Heart left ventricle (tissue), 13 donors: ENCODE results near the gene TTLL10.

Source experiments
- POLR2A ChIP-seq, 2 donors: fragments of 450-650 bp; IDR thresholded peaks; one replicate each; pipeline ENCODE4 v1.6.1; 2017; ENCODE audit warnings: antibody characterized with exemption in 2 of 2, mild to moderate bottlenecking in 2 of 2, moderate library complexity in 2 of 2
- TF ChIP-seq, protein P1 (sequence below), 12 donors: fragments of 200-600 bp; sonication (generic) in 4 of 12; IDR thresholded peaks; one replicate each; pipeline versions ENCODE4 v1.5.0 to v1.8.0; 2018 to 2022; ENCODE audit warnings: antibody characterized with exemption in 12 of 12, mild to moderate bottlenecking in 5 of 12
- donor health status: ischemic (EF 13 %, LVEDD 7.1; RV severe dilation, severe dysfunction).
- donor health status: DM: no; HTN: yes; CAD: no.
- donor health status: DM: no; HTN: no; CAD: no.
- donor health status: ischemic (EF 25% LVEDD 6.9; RV normal size, moderate dysfunction).
- donor health status: ischemic (EF 25% LVEDD 5.7; RV mildly dilated, moderate dysfunction).
- donor health status: ischemic (EF 35%, LVEDD 5.7; RV mildly dilated, moderate dysfunction).
- donor health status: nonischemic (EF 11% LVEDD 7.7; RV severe dilation, severe dysfunction).
- donor health status: DM: yes; HTN: yes; CAD: no.
- donor health status: PGD.
- donor health status: ischemic (EF 29% LVEDD 5.4; RV normal size, mild dysfunction).
- donor health status: nonischemic (EF 23%, LVEDD 6.1; RV moderate dilation, normal function).

DNA sequence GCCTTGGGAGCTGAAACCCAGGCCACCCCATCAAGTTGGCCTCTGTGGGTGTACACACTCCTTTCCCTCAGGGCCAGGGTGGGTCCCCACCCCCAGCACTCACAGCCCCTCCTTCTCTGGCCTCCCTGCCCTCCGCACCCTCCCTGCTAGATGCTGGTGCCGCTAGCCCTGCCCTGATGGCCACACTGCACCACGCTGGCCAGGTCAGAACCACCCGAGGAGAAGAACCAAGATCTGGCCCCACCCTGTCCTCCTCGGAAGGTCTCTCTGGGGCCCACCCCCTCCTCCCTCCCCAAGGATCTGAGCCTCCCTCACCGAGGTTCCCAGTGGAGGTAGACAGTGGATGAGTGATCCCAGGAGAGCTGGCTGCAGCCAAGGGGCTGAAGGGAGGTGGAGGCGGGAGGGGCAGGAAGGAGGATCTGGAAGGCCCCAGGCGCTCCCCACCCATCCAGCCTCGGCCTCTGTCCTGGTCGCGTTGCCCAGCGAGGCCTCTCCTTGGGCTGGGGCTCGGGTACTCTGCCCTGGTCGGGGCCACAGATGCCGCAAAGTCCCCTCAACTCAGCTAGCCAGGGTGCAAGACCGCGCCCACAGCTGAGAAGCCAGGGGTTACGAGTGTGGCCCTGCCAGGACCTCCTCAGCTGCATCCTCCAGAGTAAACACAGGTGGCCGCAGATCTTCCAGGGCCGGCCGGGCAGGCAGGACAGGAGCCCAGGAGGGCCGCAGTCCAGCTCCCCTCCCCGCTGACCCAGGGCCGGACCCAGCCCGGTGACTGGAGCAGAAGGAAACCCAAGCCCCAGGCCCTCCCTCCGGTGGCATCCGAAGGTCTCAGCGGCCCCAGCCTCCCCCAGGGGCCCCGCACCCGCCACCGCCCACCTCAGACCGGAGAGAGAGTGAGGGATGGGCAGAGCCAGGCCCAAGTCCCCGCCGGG is 63.5 kb downstream of the TTLL10 start:
- TF ChIP-seq, protein P1, sequence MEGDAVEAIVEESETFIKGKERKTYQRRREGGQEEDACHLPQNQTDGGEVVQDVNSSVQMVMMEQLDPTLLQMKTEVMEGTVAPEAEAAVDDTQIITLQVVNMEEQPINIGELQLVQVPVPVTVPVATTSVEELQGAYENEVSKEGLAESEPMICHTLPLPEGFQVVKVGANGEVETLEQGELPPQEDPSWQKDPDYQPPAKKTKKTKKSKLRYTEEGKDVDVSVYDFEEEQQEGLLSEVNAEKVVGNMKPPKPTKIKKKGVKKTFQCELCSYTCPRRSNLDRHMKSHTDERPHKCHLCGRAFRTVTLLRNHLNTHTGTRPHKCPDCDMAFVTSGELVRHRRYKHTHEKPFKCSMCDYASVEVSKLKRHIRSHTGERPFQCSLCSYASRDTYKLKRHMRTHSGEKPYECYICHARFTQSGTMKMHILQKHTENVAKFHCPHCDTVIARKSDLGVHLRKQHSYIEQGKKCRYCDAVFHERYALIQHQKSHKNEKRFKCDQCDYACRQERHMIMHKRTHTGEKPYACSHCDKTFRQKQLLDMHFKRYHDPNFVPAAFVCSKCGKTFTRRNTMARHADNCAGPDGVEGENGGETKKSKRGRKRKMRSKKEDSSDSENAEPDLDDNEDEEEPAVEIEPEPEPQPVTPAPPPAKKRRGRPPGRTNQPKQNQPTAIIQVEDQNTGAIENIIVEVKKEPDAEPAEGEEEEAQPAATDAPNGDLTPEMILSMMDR (IDR thresholded peaks at IDR 0.05): no peak
- TF ChIP-seq POLR2A (IDR thresholded peaks at IDR 0.05): no peak
